HL-60/S4 (cell line): ENCODE measurements around the gene VPS37B.

Source experiments
- in situ Hi-C: fragments of 300-500 bp; cut with MboI; formaldehyde crosslinking; loops from 2 replicates; pipeline ENCODE4 v1.14.3; 2022; ENCODE audit warnings: low sequenced_read_pairs

VPS37B gene

GRCh38 chr12:122868471-122869177 lies 27.3 kb downstream of the VPS37B start:
- in situ Hi-C loops = loop anchor here (25.0 kb wide), 1 partner anchor 369 kb away; the partner anchor contains the start of genes MPHOSPH9 and MTRFR

DNA sequence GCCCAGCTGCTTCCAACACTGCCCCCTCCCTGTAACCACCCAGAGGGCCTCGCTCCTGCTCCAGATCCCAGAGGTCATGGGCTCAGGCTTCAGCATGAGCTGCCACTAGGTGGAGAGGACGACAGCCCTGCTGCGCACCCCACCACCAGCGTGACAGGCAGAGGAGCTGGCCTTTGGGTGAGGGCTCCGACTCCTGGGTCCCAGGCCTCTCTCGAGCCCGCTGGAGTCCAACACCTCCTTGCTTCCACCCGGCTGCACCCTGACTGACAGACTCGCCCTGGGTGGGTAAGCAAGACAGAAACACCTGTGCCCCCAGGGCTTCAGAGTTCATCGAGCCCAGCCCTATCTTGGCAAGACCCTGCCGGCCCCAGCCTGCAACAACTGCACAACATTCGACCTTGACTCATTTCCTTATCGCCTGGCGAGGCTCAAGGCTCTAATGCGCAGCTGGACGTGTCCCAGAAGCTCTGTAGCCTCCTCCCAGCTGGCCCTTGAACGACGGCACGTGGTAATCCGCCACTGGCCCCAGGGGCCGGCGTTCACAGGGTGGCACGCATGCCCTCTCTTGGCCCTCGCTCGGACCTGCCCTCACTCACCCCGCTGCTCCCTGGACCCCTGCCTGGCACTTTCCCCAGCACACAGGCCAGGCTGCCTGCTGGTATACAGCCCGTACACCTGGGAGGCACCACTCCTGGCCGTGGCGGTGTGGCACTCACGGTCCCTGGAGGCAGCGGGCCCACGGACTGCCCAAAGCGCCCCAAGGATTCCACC lies 28.0 kb downstream of the VPS37B start:
- in situ Hi-C loops = loop anchor here (25.0 kb wide), 1 partner anchor 369 kb away; the partner anchor contains the start of genes MPHOSPH9 and MTRFR

DNA sequence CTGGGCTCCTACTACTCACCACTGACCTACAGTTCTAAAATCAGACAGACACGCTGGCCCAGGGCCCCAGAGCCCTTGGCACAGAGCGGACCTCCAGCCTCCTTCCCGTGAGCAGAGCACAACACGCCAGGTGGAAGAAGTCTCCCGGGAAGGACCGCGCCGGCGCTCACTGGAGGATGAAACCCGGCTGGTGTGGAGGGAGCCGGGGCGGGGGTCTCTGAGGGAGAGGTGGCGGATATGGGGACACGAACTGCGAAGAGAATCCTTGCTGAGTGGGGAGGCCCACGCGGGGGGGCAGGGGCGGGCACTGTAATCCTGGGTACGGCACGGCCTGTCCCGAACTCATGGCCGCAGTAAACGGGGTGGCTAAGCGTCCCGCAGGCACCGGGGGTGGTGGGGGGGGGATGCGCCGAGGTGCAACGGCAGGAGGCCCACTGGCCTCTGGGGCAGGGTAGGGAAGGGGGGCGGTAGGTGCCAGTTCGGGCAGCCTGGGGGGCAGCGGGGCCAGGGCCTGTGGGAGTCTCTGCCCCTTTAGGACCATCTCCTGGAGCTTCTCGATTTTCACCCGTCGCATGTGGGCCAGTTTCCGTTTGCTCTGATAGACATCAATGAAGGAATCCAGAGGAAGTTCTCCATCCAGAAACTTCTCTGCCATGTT lies 28.8 kb downstream of the VPS37B start:
- in situ Hi-C loops = loop anchor here (25.0 kb wide), 1 partner anchor 370 kb away; the partner anchor contains the start of genes MPHOSPH9 and MTRFR

GRCh38 chr12:122866379-122866778 lies 29.5 kb downstream of the VPS37B start:
- in situ Hi-C loops = loop anchor here (25.0 kb wide), 1 partner anchor 371 kb away; the partner anchor contains the start of genes MPHOSPH9 and MTRFR

- in situ Hi-C loops = loop anchor here (25.0 kb wide), 1 partner anchor 372 kb away; the partner anchor contains the start of genes MPHOSPH9 and MTRFR
These were observed 30.4 kb downstream of the VPS37B start for GRCh38 chr12:122865268-122866231.

DNA sequence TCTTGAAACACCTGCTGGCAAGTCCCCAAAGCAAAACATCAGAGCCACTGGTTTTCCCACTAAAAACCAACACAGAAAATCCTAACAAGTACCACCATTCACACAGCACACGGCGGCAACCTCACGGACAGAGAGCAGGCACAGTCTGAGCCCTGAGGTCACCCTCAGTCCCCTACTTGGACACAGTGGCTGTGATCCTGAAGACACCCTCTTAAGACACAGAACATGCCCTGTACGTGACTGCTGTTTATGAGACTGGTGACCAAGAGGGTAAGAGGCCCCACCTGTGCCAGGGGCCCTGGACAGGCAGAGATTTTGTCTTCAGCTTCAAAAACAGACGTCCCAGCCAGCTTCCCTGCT lies 31.1 kb downstream of the VPS37B start:
- in situ Hi-C loops = loop anchor here (25.0 kb wide), 1 partner anchor 372 kb away; the partner anchor contains the start of genes MPHOSPH9 and MTRFR

DNA sequence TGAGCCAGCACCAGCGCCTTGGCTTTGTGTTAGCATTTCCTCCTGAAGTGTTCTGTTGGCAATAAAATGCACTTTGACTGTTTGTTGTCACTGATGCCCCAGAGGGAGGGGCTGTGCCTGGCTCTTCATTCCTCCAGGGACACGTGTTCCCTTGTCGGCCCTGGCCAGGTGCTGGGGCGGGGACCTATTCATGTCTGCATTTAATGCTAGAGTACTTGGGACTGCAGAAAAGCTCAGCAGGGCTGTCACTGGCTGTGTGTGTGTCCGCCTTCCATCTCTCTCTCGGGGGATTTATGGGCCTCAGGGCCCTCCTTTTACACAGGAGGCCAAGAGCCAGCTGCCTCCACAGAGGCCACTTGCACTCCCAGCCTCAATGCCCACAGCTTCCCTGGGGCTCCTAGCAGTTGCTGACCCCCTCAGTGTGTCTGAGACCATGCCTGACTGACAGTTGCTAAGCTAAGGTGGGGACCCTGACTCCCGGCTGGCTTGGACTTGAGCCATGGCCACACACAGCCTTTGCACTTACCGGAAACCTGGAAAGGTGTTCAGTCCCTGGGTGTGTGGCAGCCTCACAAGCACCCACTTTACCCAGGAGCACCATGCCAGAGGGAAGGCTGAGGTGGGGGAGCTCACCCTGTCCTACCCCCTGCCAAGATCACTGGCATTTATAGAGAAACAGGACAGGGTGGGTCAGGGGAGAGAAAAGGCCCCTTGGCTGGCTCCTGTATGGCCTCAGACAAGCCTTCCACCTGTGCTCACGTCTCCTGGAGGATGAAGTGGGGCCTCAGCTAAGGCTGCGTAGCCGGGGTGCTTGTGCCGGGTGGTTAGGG lies 32.8 kb downstream of the VPS37B start:
- in situ Hi-C loops = loop anchor here (25.0 kb wide), 1 partner anchor 374 kb away; the partner anchor contains the start of genes MPHOSPH9 and MTRFR

DNA sequence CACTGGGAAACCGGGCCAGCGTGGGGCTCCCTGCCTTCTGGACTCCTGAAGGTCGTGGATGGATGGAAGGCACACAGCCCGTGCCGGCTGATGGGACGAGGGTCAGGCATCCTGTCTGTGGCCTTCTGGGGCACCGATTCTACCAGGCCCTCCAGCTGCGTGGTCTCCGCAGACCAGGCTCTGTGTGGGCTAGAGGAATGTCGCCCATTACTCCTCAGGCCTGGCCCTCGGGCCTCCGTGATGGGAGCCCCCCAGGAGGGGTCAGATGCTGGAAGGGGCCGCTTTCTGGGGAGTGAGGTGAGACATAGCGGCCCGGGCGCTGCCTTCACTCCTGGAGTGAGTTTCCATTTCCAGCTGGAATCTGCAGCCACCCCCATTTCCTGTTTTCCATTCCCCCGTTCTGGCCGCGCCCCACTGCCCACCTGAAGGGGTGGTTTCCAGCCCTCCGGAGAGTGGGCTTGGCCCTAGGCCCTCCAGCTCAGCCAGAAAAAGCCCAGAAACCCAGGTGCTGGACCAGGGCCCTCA lies 33.8 kb downstream of the VPS37B start:
- in situ Hi-C loops = loop anchor here (25.0 kb wide), 1 partner anchor 375 kb away; the partner anchor contains the start of genes MPHOSPH9 and MTRFR

GRCh38 chr12:122861587-122861970 lies 34.3 kb downstream of the VPS37B start:
- in situ Hi-C loops = loop anchor here (25.0 kb wide), 1 partner anchor 376 kb away; the partner anchor contains the start of genes MPHOSPH9 and MTRFR

- in situ Hi-C loops = loop anchor here (25.0 kb wide), 1 partner anchor 376 kb away; the partner anchor contains the start of genes MPHOSPH9 and MTRFR
These were observed 34.9 kb downstream of the VPS37B start for GRCh38 chr12:122860854-122861586.

GRCh38 chr12:122860040-122860853 lies 35.7 kb downstream of the VPS37B start:
- in situ Hi-C loops = loop anchor here (25.0 kb wide), 1 partner anchor 377 kb away; the partner anchor contains the start of genes MPHOSPH9 and MTRFR

DNA sequence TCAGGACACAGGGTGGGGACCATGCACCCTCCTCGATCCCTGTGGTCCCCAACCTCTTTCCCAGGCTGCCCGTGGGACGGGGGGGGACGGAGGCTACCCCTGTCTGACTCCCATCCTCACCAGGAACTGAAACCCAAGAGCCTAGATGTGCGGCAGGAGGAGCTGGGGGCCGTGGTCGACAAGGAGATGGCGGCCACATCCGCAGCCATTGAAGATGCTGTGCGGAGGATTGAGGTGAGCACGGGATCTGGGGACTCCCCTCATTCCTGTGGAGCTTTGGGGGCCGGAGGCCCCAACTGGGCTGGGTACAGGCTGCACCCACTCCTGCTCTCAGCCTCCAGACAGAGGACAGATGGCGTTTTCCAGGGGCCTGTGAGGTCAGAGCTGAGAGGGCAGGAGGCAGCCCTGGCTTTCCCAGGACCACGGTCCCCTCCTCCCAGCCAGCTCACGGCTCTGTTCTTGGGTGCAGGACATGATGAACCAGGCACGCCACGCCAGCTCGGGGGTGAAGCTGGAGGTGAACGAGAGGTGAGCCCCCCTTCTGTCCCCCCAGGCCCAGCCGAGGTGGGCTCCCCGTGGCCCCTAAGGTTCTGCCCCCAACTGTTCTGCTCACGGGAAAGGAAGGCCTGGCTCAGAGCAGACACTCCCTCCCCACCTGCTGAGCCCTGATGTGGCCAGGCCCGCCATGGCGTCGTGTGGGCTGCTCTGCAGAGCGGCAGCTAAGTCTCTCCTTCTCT lies 36.5 kb downstream of the VPS37B start:
- in situ Hi-C loops = loop anchor here (10.0 to 25.0 kb wide), 2 partner anchors 95 to 378 kb away; partner anchors contain the start of genes MPHOSPH9 and MTRFR

DNA sequence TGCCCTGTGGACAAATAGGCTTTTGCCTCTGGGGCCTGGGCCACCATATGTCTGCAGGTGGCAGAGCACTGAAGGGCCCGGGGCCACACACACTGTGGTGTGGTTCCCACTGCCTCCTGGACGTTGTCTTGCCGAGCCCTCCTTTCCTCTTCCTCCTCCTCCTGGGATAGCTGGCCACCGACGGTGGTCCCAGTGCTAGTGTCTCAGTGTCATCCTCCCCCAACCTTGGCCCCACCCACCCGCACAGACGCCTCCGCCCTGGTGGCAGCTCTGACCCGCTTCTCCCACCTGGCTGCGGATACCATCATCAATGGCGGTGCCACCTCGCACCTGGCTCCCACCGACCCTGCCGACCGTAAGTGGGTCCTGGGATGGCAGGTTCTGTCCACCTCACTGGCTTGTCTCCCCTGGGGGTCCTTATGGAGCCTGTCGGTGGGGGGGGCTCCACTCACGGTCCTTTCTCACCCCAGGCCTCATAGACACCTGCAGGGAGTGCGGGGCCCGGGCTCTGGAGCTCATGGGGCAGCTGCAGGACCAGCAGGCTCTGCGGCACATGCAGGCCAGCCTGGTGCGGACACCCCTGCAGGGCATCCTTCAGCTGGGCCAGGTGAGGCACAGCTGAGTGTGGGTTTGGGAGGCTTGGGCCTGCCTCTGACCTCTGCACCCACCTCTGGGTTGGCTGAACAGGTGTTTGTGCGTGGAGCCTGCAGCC lies 37.2 kb downstream of the VPS37B start:
- in situ Hi-C loops = loop anchor here (10.0 to 25.0 kb wide), 2 partner anchors 96 to 379 kb away; partner anchors contain the start of genes MPHOSPH9 and MTRFR

- in situ Hi-C loops = loop anchor here (10.0 to 25.0 kb wide), 2 partner anchors 97 to 379 kb away; partner anchors contain the start of genes MPHOSPH9 and MTRFR
These were observed 37.8 kb downstream of the VPS37B start for GRCh38 chr12:122858171-122858570.

DNA sequence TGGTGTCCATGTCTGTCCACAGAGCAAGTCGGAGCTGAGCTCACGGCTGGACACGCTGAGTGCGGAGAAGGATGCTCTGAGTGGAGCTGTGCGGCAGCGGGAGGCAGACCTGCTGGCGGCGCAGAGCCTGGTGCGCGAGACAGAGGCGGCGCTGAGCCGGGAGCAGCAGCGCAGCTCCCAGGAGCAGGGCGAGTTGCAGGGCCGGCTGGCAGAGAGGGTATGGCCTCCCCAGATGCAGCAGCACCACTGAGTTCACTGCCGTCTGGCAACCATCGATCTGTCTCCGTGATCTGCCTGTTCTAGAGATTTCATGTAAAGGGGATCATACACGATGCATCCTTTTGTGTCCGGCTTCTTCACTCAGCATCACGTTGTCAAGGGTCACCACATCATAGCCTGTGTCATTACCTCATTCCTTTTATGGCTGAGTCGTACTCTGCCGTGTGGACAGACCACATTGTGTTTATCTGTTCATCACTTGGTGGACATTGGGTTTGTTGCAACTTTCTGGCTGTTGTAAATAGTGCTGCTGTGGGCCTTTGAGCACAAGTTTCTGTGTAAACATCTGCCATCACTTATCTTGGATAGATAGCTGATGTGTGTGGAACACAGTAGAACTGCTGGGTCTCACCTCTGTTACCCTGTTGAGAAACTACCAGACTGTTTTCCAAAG lies 38.8 kb downstream of the VPS37B start:
- in situ Hi-C loops = loop anchor here (10.0 to 25.0 kb wide), 2 partner anchors 98 to 380 kb away; partner anchors contain the start of genes MPHOSPH9 and MTRFR
